ENCODE results near the gene SCAMP5. TPM values are rescaled to one million over a fixed set of nuclear protein-coding genes. Genes with fewer than 3 reads are reported as not detected.

Gene SCAMP5
- total and polyA plus RNA-seq, 2 of the 13 experiments (the other 11 are each of a cell fraction or from before 2014, with no cell fraction given): 34.3 to 49.0 TPM

DNA sequence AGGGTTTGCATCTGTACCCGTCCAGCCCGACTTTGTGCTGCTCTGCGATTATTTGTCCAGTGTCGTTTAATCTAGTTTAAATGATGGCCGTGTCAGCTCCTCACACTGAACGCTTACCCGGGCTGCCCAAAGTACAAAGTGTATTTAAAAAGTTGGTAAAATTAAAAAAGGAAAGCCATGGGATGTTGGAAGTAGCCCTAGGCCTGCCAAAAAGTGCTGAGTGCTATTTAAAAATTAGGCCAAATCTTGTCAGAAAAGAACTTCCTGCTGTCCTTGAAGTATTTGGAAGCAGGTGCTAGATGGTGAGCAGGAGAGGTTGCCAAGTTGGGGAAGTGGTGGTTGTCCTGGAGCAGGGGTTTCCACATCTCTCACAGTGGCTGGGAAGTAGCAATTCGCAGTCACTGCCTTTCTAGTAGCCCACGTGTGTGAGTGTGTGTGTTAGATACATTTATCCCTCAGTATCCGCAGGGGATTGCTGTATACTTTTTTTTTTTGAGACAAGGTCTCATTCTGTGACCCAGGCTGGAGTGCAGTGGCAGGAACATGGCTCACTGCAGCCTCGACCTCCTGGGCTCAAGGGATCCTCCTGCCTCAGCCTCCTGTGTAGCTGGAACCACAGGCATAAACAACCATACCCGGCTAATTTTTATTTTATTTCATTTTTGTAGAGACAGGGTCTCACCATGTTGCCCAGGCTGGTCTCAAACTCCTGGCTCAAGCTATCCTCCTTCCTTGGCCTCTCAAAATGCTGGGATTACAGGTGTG lies 28.7 kb downstream of the SCAMP5 start (continued):
- TF ChIP-seq ZNF749 (CRISPR knock-in tag; IDR thresholded peaks at IDR 0.05; ENCODE audit: borderline replicate concordance) (0 out of 2 replicates have a peak, but pooled peaks have one; percentile 5), ZNF678 (CRISPR knock-in tag; IDR thresholded peaks at IDR 0.05) (0 out of 2 replicates have a peak, but pooled peaks have one; percentile 1), ZNF460 (CRISPR knock-in tag; IDR thresholded peaks at IDR 0.05; ENCODE audit: borderline replicate concordance) (no peak), ATF1 (CRISPR knock-in tag; IDR thresholded peaks at IDR 0.05) (no peak), KMT2A (CRISPR knock-in tag; IDR thresholded peaks at IDR 0.05) (0 out of 2 replicates have a peak, but pooled peaks have one; percentile 13), RBM39 (IDR thresholded peaks at IDR 0.05; ENCODE audit: low read depth, low read length, poor library complexity, severe bottlenecking) (no peak), GTF3A (CRISPR knock-in tag; conservative IDR thresholded peaks at IDR 0.05) (no peak), ARID2 (CRISPR knock-in tag; IDR thresholded peaks at IDR 0.05; ENCODE audit: borderline replicate concordance) (0 out of 2 replicates have a peak, but pooled peaks have one; percentile 8), PHF8 (CRISPR knock-in tag; IDR thresholded peaks at IDR 0.05) (peak; percentile 12; the same call in 1 of the 2 replicates), ZNF704 (CRISPR knock-in tag; IDR thresholded peaks at IDR 0.05; ENCODE audit: borderline replicate concordance) (0 out of 2 replicates have a peak, but pooled peaks have one; percentile 23)
- TF ChIP-seq, protein P1, sequence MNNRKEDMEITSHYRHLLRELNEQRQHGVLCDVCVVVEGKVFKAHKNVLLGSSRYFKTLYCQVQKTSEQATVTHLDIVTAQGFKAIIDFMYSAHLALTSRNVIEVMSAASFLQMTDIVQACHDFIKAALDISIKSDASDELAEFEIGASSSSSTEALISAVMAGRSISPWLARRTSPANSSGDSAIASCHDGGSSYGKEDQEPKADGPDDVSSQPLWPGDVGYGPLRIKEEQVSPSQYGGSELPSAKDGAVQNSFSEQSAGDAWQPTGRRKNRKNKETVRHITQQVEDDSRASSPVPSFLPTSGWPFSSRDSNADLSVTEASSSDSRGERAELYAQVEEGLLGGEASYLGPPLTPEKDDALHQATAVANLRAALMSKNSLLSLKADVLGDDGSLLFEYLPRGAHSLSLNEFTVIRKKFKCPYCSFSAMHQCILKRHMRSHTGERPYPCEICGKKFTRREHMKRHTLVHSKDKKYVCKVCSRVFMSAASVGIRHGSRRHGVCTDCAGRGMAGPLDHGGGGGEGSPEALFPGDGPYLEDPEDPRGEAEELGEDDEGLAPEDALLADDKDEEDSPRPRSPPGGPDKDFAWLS (CRISPR knock-in tag; IDR thresholded peaks at IDR 0.05; ENCODE audit: borderline replicate concordance): no peak
- TF ChIP-seq, protein P2, sequence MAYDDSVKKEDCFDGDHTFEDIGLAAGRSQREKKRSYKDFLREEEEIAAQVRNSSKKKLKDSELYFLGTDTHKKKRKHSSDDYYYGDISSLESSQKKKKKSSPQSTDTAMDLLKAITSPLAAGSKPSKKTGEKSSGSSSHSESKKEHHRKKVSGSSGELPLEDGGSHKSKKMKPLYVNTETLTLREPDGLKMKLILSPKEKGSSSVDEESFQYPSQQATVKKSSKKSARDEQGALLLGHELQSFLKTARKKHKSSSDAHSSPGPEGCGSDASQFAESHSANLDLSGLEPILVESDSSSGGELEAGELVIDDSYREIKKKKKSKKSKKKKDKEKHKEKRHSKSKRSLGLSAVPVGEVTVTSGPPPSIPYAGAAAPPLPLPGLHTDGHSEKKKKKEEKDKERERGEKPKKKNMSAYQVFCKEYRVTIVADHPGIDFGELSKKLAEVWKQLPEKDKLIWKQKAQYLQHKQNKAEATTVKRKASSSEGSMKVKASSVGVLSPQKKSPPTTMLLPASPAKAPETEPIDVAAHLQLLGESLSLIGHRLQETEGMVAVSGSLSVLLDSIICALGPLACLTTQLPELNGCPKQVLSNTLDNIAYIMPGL (CRISPR knock-in tag; IDR thresholded peaks at IDR 0.05; ENCODE audit: borderline replicate concordance in 1 of 2, low read depth in 1 of 2): peak in 1 of 2 experiments; percentile 23; a peak in 1 of 4 replicates
- TF ChIP-seq, protein P3, sequence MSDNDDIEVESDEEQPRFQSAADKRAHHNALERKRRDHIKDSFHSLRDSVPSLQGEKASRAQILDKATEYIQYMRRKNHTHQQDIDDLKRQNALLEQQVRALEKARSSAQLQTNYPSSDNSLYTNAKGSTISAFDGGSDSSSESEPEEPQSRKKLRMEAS (IDR thresholded peaks at IDR 0.05): no peak

All from HepG2 (cell line).